ENCODE results near the gene C19orf67. TPM values are rescaled to one million over a fixed set of nuclear protein-coding genes. Genes with fewer than 3 reads are reported as not detected.

Gene C19orf67
- total and polyA plus RNA-seq, 9 donors: 0.18 TPM; not detected in 8

Other genes with a start within 250 kb of the C19orf67 start
- gene NANOS3, start 208.6 kb downstream of the C19orf67 start, total RNA-seq: 2.6 TPM
- 1 to 10 TPM in 7 of 8 donors, under 1 TPM in 1; 0.71 to 3.4 (median 1.4) TPM for gene NANOS3, start 208.6 kb downstream of the C19orf67 start, polyA plus RNA-seq (ENCODE audit: insufficient read depth in 1 of 8, insufficient read length in 8 of 8, low replicate concordance in 1 of 8)
- gene BRME1, start 179.7 kb downstream of the C19orf67 start, total RNA-seq: 2.1 TPM
- gene BRME1, start 179.7 kb downstream of the C19orf67 start, polyA plus RNA-seq (ENCODE audit: insufficient read depth in 1 of 8, insufficient read length in 8 of 8, low replicate concordance in 1 of 8): 1 to 10 TPM; 2.4 to 6.1 (median 4.0) TPM
- gene CC2D1A, start 179.6 kb downstream of the C19orf67 start, total RNA-seq: 8.7 TPM
- gene CC2D1A, start 179.6 kb downstream of the C19orf67 start, polyA plus RNA-seq (ENCODE audit: insufficient read depth in 1 of 8, insufficient read length in 8 of 8, low replicate concordance in 1 of 8): 10 to 100 TPM; 12.0 to 18.6 (median 15.3) TPM
- 0.09 TPM for gene PODNL1, start 147.4 kb downstream of the C19orf67 start, total RNA-seq
- gene PODNL1, start 147.4 kb downstream of the C19orf67 start, polyA plus RNA-seq (ENCODE audit: insufficient read depth in 1 of 8, insufficient read length in 8 of 8, low replicate concordance in 1 of 8): 1 to 10 TPM in 2 of 8 donors, under 1 TPM in 6; 0.63 to 1.4 (median 0.98) TPM
- gene DCAF15, start 133.3 kb downstream of the C19orf67 start, total RNA-seq: 14.9 TPM
- gene DCAF15, start 133.3 kb downstream of the C19orf67 start, polyA plus RNA-seq (ENCODE audit: insufficient read depth in 1 of 8, insufficient read length in 8 of 8, low replicate concordance in 1 of 8): 10 to 100 TPM; 18.6 to 26.1 (median 21.5) TPM
- 1.8 TPM for gene RFX1, start 79.5 kb downstream of the C19orf67 start, total RNA-seq
- gene RFX1, start 79.5 kb downstream of the C19orf67 start, polyA plus RNA-seq (ENCODE audit: insufficient read depth in 1 of 8, insufficient read length in 8 of 8, low replicate concordance in 1 of 8): 1 to 10 TPM; 6.2 to 9.5 (median 7.3) TPM
- not detected for gene RLN3, start 57.6 kb downstream of the C19orf67 start, total RNA-seq
- not detected for gene RLN3, start 57.6 kb downstream of the C19orf67 start, polyA plus RNA-seq (ENCODE audit: insufficient read depth in 1 of 8, insufficient read length in 8 of 8, low replicate concordance in 1 of 8)
- gene IL27RA, start 54.0 kb downstream of the C19orf67 start, total RNA-seq: 3.4 TPM
- gene IL27RA, start 54.0 kb downstream of the C19orf67 start, polyA plus RNA-seq (ENCODE audit: insufficient read depth in 1 of 8, insufficient read length in 8 of 8, low replicate concordance in 1 of 8): 1 to 10 TPM; 1.9 to 6.1 (median 4.1) TPM
- 0.18 TPM for gene PALM3, start 23.7 kb downstream of the C19orf67 start, total RNA-seq
- 1 to 10 TPM in 5 of 8 donors, under 1 TPM in 3; 0.33 to 2.3 (median 1.2) TPM for gene PALM3, start 23.7 kb downstream of the C19orf67 start, polyA plus RNA-seq (ENCODE audit: insufficient read depth in 1 of 8, insufficient read length in 8 of 8, low replicate concordance in 1 of 8)
- gene MISP3, start 13.0 kb downstream of the C19orf67 start, total RNA-seq: 0.62 TPM
- gene MISP3, start 13.0 kb downstream of the C19orf67 start, polyA plus RNA-seq (ENCODE audit: insufficient read depth in 1 of 8, insufficient read length in 8 of 8, low replicate concordance in 1 of 8): 1 to 10 TPM in 2 of 8 donors, under 1 TPM in 6; 0.65 to 1.4 (median 0.78) TPM
- 27.1 TPM for gene SAMD1, start 5.0 kb upstream of the C19orf67 start, total RNA-seq
- 10 to 100 TPM; 38.3 to 53.6 (median 44.8) TPM for gene SAMD1, start 5.0 kb upstream of the C19orf67 start, polyA plus RNA-seq (ENCODE audit: insufficient read depth in 1 of 8, insufficient read length in 8 of 8, low replicate concordance in 1 of 8)
- 121 TPM for gene PRKACA, start 32.0 kb upstream of the C19orf67 start, total RNA-seq
- gene PRKACA, start 32.0 kb upstream of the C19orf67 start, polyA plus RNA-seq (ENCODE audit: insufficient read depth in 1 of 8, insufficient read length in 8 of 8, low replicate concordance in 1 of 8): 100 to 1,000 TPM; 303 to 485 (median 426) TPM
- 6.6 TPM for gene ASF1B, start 50.8 kb upstream of the C19orf67 start, total RNA-seq
- gene ASF1B, start 50.8 kb upstream of the C19orf67 start, polyA plus RNA-seq (ENCODE audit: insufficient read depth in 1 of 8, insufficient read length in 8 of 8, low replicate concordance in 1 of 8): 10 to 100 TPM in 7 of 8 donors, 1 to 10 TPM in 1; 8.2 to 15.1 (median 12.7) TPM
- gene ADGRL1, start 120.4 kb upstream of the C19orf67 start, total RNA-seq: 7.8 TPM
- 10 to 100 TPM; 14.3 to 28.0 (median 21.5) TPM for gene ADGRL1, start 120.4 kb upstream of the C19orf67 start, polyA plus RNA-seq (ENCODE audit: insufficient read depth in 1 of 8, insufficient read length in 8 of 8, low replicate concordance in 1 of 8)